Activated naive CD4-positive, alpha-beta T cell treated with anti-CD3 and anti-CD28 coated beads for 36 hours (primary cell): Measurements from ENCODE around the gene DOCK1. TPM values are rescaled to one million over a fixed set of nuclear protein-coding genes. Genes with fewer than 3 reads are reported as not detected.

Source experiments
- CTCF ChIA-PET: fragments of 350-600 bp; sonication (Branson Sonifier 250); formaldehyde crosslinking; loops from one replicate; lab custom pipeline; 2021; ENCODE audit warnings: antibody characterized with exemption; lab: Charles Lee
- DNase-seq: peaks from one replicate; pipeline ENCODE4 v3.0.0-alpha.2; 2020
- H3K27ac Mint-ChIP-seq: one replicate; pipeline ENCODE4 v1.8.0; 2021; ENCODE audit warnings: mild to moderate bottlenecking, mixed read lengths
- H3K27me3 Mint-ChIP-seq: one replicate; pipeline ENCODE4 v1.8.0; 2021; ENCODE audit warnings: low read depth, mixed read lengths
- H3K36me3 Mint-ChIP-seq: one replicate; pipeline ENCODE4 v1.8.0; 2021; ENCODE audit warnings: low read depth, mixed read lengths
- H3K4me1 Mint-ChIP-seq: one replicate; pipeline ENCODE4 v1.8.0; 2021; ENCODE audit warnings: low read depth, mixed read lengths
- H3K4me3 Mint-ChIP-seq: one replicate; pipeline ENCODE4 v1.8.0; 2021; ENCODE audit warnings: mild to moderate bottlenecking, moderate library complexity, mixed read lengths
- H3K9me3 Mint-ChIP-seq: one replicate; pipeline ENCODE4 v1.8.0; 2021; ENCODE audit warnings: mixed read lengths
- intact Hi-C: fragments of 100-400 bp; cut with micrococcal nuclease; formaldehyde crosslinking; loops from one replicate; pipeline ENCODE4 v1.15.1; 2023
- total RNA-seq, 2 experiments: library from RNA; stranded (reverse); gene quantifications; one replicate each; pipeline ENCODE4 v1.2.3, GENCODE V29; 2021

DOCK1 gene
- total RNA-seq, 2 experiments from 2014 or later: 0.49 to 0.72 TPM

GRCh38 chr10:127041552-127041951 is 136.3 kb downstream of the DOCK1 start:
- H3K36me3 Mint-ChIP-seq: no peaks in the 10 kb centered on the region
- no peaks in the 10 kb centered on the region for H3K9me3 Mint-ChIP-seq
- CTCF ChIA-PET: no interaction called here
- no peak overlapping the region for H3K4me3 Mint-ChIP-seq
- H3K4me1 Mint-ChIP-seq: no peaks in the 10 kb centered on the region
- intact Hi-C loops: no loop called here
- no peaks in the 10 kb centered on the region for H3K27me3 Mint-ChIP-seq
- H3K27ac Mint-ChIP-seq: no peak overlapping the region
- no peak for DNase-seq

DNA sequence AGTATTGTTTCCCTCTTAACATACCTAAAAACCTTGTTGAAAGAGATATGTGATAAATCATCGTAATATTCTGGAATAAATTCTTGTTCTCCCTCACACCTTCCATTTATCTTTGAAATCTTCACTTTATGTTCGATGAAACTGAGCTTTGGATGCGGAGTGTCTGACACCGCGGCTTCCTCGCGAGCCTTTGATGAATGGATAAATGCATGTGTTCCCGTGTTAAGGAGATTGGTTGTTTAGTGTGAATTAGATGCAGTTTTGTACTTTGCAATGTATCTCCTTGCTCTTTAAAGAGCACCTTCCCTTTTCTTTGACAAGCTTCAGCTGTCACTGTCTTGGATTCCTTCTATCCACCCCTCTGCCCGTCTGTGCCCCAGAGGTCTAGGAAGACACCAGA is 138.1 kb downstream of the DOCK1 start:
- no peak overlapping the region for H3K27ac Mint-ChIP-seq
- H3K36me3 Mint-ChIP-seq: no peaks in the 10 kb centered on the region
- H3K4me3 Mint-ChIP-seq: no peak overlapping the region
- intact Hi-C loops: no loop called here
- no peak for DNase-seq
- H3K4me1 Mint-ChIP-seq: no peaks in the 10 kb centered on the region
- H3K27me3 Mint-ChIP-seq: no peaks in the 10 kb centered on the region
- CTCF ChIA-PET: no interaction called here
- H3K9me3 Mint-ChIP-seq: no peaks in the 10 kb centered on the region

- Mint-ChIP-seq H3K4me3 (no peak overlapping the region), H3K9me3 (no peaks in the 10 kb centered on the region), H3K27me3 (no peaks in the 10 kb centered on the region), H3K27ac (no peak overlapping the region), H3K4me1 (no peaks in the 10 kb centered on the region), H3K36me3 (no peaks in the 10 kb centered on the region)
- intact Hi-C loops: no loop called here
- CTCF ChIA-PET: no interaction called here
- DNase-seq: no peak
These were observed 139.0 kb downstream of the DOCK1 start for GRCh38 chr10:127044186-127044585.

DNA sequence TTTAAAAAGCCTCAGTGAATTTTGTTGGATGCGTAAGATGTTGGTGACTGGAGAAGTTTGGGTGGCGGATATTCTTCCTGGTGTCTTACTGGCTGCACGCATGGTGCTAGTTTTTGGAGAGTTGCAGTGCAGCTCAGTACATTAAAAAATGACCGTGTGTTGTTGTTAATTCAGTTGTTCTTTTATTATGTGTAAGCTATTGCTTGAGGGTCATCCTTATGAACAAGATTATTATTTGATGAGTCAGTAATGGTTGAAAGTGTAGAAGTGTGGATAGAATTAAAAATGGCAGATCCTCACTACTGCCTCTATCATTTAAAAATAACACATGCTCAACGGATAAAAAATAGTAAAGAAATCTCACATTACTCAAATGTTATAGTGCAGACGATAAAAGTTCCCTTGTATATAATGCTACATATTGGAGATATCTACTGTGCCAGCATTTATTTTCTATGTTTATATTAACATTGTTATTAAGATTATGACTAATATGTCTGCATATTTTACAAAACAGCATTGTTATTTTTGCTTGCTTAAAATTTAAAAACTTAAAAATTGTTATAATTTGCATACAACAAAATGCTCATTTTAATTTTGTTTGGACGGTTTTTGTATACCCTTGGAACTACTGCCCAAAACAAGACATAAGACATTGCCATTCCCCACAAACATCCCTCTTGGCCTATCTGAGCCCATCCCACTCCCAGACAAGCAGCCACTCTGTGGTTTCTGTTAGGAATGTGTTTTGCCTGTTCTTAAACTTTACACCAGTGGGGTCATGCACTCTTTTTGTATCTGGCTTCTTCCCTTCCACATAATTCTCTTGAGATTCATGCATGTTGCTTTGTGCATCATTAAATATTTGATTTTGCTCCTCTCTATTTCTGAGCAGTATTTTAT is 142.0 kb downstream of the DOCK1 start:
- DNase-seq: no peak
- intact Hi-C loops: no loop called here
- Mint-ChIP-seq H3K9me3 (no peaks in the 10 kb centered on the region), H3K27ac (no peak overlapping the region), H3K27me3 (no peaks in the 10 kb centered on the region), H3K36me3 (no peaks in the 10 kb centered on the region), H3K4me3 (no peak overlapping the region), H3K4me1 (no peaks in the 10 kb centered on the region)
- CTCF ChIA-PET: no interaction called here

GRCh38 chr10:127047878-127048238 is 142.6 kb downstream of the DOCK1 start:
- no peak for DNase-seq
- CTCF ChIA-PET: no interaction called here
- intact Hi-C loops: no loop called here
- Mint-ChIP-seq H3K9me3 (no peaks in the 10 kb centered on the region), H3K27ac (no peak overlapping the region), H3K27me3 (no peaks in the 10 kb centered on the region), H3K4me3 (no peak overlapping the region), H3K4me1 (no peaks in the 10 kb centered on the region), H3K36me3 (no peaks in the 10 kb centered on the region)

DNA sequence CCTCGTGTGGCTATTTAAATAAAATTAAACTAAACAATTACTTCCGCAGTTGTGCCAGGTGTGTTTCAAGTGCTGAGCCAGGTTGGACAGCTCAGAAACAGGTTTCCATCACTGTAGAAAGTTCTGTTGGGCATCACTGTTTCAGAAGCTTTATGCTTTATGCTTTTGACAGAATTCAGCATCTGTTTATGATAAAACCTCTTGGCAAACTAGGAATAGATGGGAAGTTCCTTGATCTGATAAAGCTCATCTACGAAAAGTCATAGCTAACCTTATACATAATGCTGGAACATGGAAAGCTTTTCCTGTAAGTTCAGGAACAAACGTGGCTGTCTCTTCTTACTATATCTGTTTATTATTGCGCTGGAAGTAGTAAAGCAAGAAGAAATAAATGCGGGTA is 143.4 kb downstream of the DOCK1 start:
- H3K27ac Mint-ChIP-seq: no peak overlapping the region
- intact Hi-C loops: no loop called here
- no peaks in the 10 kb centered on the region for H3K9me3 Mint-ChIP-seq
- no peak overlapping the region for H3K4me3 Mint-ChIP-seq
- H3K27me3 Mint-ChIP-seq: no peaks in the 10 kb centered on the region
- H3K36me3 Mint-ChIP-seq: no peaks in the 10 kb centered on the region
- no peaks in the 10 kb centered on the region for H3K4me1 Mint-ChIP-seq
- CTCF ChIA-PET: no interaction called here
- no peak for DNase-seq

DNA sequence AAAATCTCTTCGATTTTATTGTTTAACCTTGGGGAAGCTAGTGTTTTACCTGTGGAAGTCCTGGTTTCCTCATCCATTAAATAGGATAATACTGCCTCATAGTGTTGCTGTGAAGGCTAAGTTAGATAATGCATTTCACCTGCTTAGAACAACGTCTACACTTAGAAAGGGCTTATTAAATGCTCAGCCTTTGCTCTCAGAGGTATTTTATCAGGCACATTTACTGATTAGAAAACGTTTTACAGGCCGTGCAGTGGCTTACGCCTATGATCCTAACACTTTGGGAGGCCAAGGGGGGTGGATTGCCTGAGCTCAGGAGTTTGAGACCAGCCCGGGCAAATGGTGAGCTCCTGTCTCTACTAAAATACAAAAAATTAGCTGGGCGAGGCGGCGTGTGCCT is 146.8 kb downstream of the DOCK1 start:
- H3K4me3 Mint-ChIP-seq: no peak overlapping the region
- no peak for DNase-seq
- H3K36me3 Mint-ChIP-seq: no peaks in the 10 kb centered on the region
- CTCF ChIA-PET: no interaction called here
- no peaks in the 10 kb centered on the region for H3K9me3 Mint-ChIP-seq
- no peak overlapping the region for H3K27ac Mint-ChIP-seq
- H3K27me3 Mint-ChIP-seq: no peaks in the 10 kb centered on the region
- intact Hi-C loops: no loop called here
- H3K4me1 Mint-ChIP-seq: no peaks in the 10 kb centered on the region

DNA sequence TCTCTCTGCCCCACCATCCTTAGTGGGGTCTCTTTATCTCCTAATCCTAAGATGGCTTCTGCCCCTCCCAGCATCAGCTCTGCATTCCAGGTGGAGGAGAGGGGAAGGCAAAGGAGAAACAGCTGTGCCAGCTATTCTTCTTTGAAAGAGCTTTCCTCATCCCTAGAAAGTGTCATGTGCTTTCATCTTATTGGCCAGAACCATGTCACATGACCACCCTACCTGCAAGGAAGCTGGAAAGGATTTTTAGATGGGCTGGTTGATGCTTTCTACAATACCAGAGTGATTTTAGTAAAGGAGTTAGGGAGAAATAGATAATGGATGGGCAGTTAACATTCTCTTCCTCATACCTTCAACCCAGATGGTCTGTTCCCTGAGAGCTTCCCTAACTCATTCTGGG is 150.0 kb downstream of the DOCK1 start:
- Mint-ChIP-seq H3K4me3 (no peak overlapping the region), H3K36me3 (no peaks in the 10 kb centered on the region), H3K27ac (no peak overlapping the region), H3K9me3 (peaks cover 12% of the 10 kb centered on the region), H3K4me1 (no peaks in the 10 kb centered on the region), H3K27me3 (no peaks in the 10 kb centered on the region)
- DNase-seq: no peak
- CTCF ChIA-PET: no interaction called here
- intact Hi-C loops: no loop called here

- DNase-seq: no peak
- H3K27ac Mint-ChIP-seq: no peak overlapping the region
- H3K9me3 Mint-ChIP-seq: peaks cover 15% of the 10 kb centered on the region
- H3K27me3 Mint-ChIP-seq: no peaks in the 10 kb centered on the region
- CTCF ChIA-PET: no interaction called here
- no peaks in the 10 kb centered on the region for H3K36me3 Mint-ChIP-seq
- intact Hi-C loops: no loop called here
- no peak overlapping the region for H3K4me3 Mint-ChIP-seq
- no peaks in the 10 kb centered on the region for H3K4me1 Mint-ChIP-seq
These were observed 154.1 kb downstream of the DOCK1 start for GRCh38 chr10:127059314-127059713.

DNA sequence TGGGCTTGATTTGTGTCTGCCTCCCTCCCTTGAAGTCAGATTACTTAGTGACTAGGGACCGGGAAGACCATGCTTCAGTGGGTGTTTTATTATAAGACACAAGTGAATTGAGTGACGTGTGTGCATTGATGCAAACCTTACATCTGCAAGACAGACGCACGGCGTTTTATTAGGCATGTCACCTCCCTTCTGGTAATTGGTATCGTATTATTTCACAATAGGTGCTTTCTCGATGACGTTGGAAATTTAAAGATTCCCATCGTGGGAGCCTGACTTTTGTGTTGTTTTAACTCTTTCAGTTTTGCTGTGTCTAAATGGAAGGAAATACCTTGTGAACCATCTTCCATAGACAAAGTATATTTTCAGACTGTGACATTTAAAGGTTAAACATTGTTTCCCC is 158.5 kb downstream of the DOCK1 start:
- intact Hi-C loops: no loop called here
- no peak for DNase-seq
- CTCF ChIA-PET: no interaction called here

DNA sequence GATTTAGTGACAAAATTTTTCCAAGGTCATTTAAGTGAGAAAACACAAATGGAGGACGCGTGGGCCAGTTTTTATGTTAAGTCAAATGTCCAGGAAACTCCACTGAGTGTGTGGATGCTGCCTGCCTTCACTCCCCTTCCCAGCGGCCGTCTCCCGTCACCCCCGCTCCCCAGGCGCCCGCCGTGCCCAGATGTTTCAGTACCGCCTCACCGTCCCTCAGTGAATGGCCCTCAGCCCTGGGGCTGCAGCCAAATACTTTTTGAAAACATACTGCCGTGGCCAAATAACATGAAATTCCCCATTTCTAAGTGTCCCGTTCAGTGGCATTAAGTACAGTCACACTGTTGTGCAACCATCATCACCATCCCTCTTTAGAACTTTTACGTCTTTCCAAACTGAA is 159.2 kb downstream of the DOCK1 start:
- no peak overlapping the region for H3K27ac Mint-ChIP-seq
- no peaks in the 10 kb centered on the region for H3K4me1 Mint-ChIP-seq
- H3K36me3 Mint-ChIP-seq: no peaks in the 10 kb centered on the region
- no peak for DNase-seq
- CTCF ChIA-PET: no interaction called here
- H3K4me3 Mint-ChIP-seq: no peak overlapping the region
- intact Hi-C loops: no loop called here
- H3K27me3 Mint-ChIP-seq: peaks cover 2% of the 10 kb centered on the region
- H3K9me3 Mint-ChIP-seq: peaks cover 8% of the 10 kb centered on the region

More for the DNA sequence above, 158.5 kb downstream of the DOCK1 start:
- Mint-ChIP-seq H3K27me3 (peaks cover 2% of the 10 kb centered on the region), H3K36me3 (no peaks in the 10 kb centered on the region), H3K9me3 (peaks cover 12% of the 10 kb centered on the region), H3K4me3 (no peak overlapping the region), H3K4me1 (no peaks in the 10 kb centered on the region), H3K27ac (no peak overlapping the region)

GRCh38 chr10:127067542-127068194 is 162.4 kb downstream of the DOCK1 start:
- H3K4me1 Mint-ChIP-seq: no peaks in the 10 kb centered on the region

GRCh38 chr10:127068485-127068884 is 163.3 kb downstream of the DOCK1 start:
- Mint-ChIP-seq H3K36me3 (no peaks in the 10 kb centered on the region), H3K9me3 (peaks cover 2% of the 10 kb centered on the region), H3K27me3 (peaks cover 5% of the 10 kb centered on the region), H3K27ac (no peak overlapping the region), H3K4me3 (no peak overlapping the region), H3K4me1 (no peaks in the 10 kb centered on the region)
- CTCF ChIA-PET: no interaction called here
- DNase-seq: no peak
- intact Hi-C loops: no loop called here

More at GRCh38 chr10:127067542-127068194, 162.4 kb downstream of the DOCK1 start:
- Mint-ChIP-seq H3K9me3 (peaks cover 2% of the 10 kb centered on the region), H3K4me3 (no peak overlapping the region), H3K36me3 (no peaks in the 10 kb centered on the region), H3K27me3 (peaks cover 5% of the 10 kb centered on the region), H3K27ac (no peak overlapping the region)
- DNase-seq: no peak
- intact Hi-C loops: no loop called here
- CTCF ChIA-PET: interaction anchor here (0.7 kb wide), 1 partner anchor 936 kb away, joined by 3 read pairs; no protein-coding TSS in a partner anchor
